Hepatic stellate cell (primary cell): ENCODE measurements around the gene DDN.

ENCODE experiments used
- DNase-seq: peaks from one replicate; pipeline ENCODE4 v3.0.0; 2011; ENCODE audit warnings: low spot score

DDN gene

GRCh38 chr12:49013428-49013827 lies 14.3 kb upstream of the DDN start:
- no peak for DNase-seq

- no peak for DNase-seq
Measured at GRCh38 chr12:49012739-49013138, 13.6 kb upstream of the DDN start.

GRCh38 chr12:49010092-49010668 lies 11.0 kb upstream of the DDN start:
- DNase-seq, result no peak

- DNase-seq, result no peak
Measured at GRCh38 chr12:49008943-49009342, 9.8 kb upstream of the DDN start.

GRCh38 chr12:49000346-49000745 lies 1.2 kb upstream of the DDN start:
- no peak for DNase-seq

GRCh38 chr12:48998497-48999353 lies 450 bp downstream of the DDN start:
- no peak for DNase-seq

DNA sequence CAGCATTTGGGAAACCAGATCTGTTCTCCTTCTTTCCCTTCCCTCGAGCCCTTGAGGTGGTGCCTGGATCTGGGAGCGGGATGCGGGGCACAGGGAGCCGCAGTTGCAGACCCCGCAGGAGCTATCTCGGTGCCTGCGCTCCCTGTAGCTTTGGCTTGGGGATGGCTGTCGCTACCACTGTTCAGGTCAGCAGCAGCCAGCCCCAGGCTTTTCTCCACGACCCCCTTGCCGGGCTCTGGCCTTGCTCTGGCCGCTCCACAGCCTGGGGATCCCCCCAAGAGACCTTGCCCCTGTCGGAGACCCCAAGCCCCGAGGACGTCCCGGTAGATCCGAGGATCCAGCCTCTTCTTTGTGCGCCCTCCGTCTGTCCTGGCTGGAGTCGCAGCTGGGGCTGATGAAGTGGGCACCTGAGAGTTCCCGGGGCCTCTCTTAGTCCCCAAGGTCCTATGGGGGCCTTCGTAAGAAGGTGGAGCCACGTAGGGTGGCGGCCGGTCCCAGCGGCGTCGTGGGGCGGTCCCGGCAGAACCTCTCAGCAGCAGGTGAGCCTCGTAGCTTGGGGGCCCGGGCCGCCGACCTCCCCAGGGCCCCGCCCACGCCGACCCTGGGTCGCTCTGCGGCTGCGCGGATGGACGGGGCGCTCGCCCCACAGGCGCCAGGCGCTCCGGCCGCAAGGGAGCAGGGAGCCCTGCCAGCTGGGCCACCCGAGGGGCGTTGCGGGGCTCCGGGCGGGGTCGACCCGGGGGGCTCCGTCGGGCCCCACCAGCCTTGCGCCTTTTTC lies 1.3 kb downstream of the DDN start:
- no peak for DNase-seq

GRCh38 chr12:48996794-48997718 lies 2.1 kb downstream of the DDN start:
- DNase-seq, result peak; percentile 91

GRCh38 chr12:48995086-48995879 lies 3.9 kb downstream of the DDN start:
- peak; percentile 98 for DNase-seq

DNA sequence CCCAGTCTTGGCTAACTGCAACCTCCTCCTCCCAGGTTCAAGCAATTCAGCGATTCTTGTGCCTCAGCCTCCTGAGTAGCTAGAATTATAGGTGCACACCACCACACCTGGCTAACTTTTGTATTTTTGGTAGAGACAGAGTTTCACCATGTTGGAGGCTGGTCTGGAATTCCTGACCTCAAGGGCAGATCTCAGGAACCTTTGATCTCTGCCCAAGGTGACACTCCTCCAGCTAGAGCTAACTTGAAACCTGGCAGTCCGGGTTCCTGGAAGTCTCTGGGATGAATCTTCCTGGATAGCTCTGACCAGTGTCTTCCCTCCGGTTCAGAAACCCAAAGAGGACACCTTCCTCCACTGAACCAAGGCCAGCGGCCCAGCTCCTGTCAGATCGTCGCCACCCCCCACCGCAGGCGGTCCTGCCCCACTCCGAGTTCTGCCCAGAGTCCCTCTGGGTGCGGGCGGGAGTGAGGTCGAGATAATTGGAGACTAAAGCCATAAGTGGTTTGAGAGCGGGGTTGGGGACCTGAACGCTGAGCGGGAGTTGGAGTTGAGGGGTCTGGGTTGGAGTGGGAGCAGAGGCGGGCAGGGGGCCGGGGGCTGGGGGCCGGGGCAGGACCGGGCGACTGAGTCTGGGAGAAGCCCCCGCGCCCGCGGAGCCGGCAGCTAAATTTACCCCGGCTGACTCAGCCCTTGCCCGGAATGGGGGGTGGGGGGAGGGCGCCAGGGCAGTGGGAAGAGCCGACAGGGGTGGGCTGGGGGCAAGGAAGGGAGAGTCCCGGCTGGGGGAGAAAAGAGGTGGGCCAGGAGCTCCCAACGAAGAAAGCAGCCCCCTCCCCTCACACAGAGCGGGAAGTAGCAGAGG lies 4.7 kb downstream of the DDN start:
- DNase-seq, result no peak

- no peak for DNase-seq
Measured at GRCh38 chr12:48993787-48994186, 5.4 kb downstream of the DDN start.

DNA sequence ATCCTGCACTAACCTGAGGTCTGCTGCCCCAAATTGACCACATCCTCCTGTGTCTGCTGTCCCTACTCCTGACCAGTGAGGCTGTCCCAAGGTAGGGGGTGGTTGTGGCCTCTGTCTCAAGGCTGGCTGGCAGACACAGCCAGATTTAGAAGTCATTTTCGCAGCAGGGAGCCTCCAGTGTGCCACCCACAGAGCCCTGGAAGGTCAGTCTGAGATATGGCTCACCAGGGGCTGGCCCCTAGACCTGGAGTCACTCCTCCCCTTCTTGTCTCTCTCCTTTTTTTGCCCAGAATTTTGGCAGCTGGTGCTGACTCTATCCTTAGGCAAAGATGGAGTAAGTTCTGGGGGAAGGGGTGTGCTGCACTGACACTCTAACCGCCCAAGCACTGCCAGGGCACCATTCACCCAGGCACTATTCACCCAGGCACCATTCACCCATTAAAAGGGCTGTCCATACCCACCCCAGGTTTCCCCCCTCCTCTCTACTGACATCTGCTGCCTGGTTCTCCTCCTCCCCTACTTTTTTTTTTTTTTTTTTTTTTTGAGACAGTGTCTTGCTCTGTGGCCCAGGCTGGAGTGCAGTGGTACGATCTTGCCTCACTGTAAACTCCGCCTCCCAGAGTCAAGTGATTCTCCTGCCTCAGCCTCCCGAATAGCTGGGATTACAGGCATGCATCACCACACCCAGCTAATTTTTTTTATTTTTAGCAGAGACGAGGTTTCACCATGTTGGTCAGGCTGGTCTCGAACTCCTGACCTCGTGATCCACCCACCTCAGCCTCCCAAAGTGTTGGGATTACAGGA lies 7.7 kb downstream of the DDN start:
- peak; percentile 4 for DNase-seq

DNA sequence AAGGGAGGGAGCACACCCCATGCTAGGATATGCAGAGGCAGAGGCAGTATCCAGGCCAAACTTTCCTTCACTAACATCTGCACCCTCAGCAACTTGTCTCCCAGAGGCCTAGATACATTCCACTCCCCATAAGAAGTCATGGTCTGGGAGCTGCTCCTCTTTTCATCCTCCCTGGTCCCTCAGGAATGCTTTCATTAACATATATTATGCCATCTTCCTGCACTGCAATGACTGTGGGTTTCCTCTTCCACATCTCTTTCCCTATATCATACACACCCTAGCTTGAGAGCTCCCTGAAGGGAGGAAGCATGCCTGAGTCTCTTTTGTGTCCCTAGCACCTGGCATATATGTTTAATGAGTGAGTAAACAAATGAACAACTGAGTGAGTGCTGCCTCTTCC lies 8.6 kb downstream of the DDN start:
- DNase-seq, result peak; percentile 11

GRCh38 chr12:48988030-48988649 lies 11.0 kb downstream of the DDN start:
- no peak for DNase-seq

DNA sequence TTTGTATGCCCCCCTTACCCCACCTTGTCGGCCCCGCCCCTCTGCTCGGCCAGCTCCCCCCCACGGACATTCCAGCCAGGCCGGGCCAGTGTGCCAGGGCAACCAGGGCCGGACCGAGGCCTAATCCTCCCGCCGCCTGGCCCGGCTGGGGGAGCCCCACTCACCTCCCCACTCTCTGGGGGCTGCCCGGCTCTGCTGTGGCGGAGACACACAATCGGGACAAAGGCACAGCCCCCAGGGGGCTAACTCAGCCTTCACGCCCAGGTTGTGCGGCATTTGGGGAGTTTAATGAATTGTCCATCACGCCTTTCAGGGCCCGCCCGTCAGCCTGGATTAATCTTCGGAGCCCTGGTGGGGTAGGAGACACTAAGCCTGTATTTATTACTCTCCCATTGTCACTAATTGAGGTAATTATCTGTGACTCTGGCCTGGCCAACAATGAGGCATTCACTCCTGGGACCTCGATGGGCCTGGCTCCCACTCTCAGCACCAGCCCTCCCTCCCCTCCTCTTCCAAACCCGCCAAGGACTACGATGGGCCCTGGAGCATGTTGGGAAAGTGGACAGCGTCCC lies 12.4 kb downstream of the DDN start:
- no peak for DNase-seq

GRCh38 chr12:48985901-48986300 lies 13.3 kb downstream of the DDN start:
- no peak for DNase-seq

- no peak for DNase-seq
Measured at GRCh38 chr12:48985475-48985897, 13.7 kb downstream of the DDN start.

GRCh38 chr12:48982397-48983080 lies 16.6 kb downstream of the DDN start:
- DNase-seq, result no peak
